ENCODE data around the gene RALGPS1. TPM values are rescaled to one million over a fixed set of nuclear protein-coding genes. Genes with fewer than 3 reads are reported as not detected.

Gene RALGPS1
- total and polyA plus RNA-seq, 2 of the 8 experiments (the other 6 are each of a cell fraction or from before 2014, with no cell fraction given): 20.0 to 23.5 TPM

DNA sequence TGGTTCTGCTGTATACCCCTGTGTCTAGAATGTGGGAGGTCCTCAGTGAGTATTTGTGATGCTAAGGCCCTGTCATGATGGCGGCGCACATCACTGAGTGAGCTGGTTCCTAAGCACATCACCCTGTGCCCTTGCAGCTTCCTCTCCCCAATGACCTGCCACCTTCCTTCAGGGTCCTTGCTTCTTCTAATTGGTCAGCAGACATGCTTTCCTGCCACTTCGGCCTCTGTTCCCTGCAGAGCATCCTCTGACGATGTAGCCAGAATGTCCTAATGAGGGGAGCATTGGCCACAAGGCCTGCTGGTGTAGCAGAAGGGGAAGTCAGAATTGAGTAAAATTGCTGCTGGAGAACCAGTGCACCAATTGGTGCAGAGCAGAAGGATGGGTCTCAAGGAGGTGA is 238.9 kb downstream of the RALGPS1 start:
- Histone ChIP-seq H4K8ac (ENCODE audit: extremely low read depth, insufficient read depth, low read length) (no peak overlapping the region), H3K4me3 (ENCODE audit: extremely low read depth in 1 of 4, insufficient read depth in 2 of 4, low read depth in 3 of 4, low read length in 4 of 4) (no peak overlapping the region), H3K56ac (replicated peaks; ENCODE audit: insufficient read length, low read depth, low read length) (no peak overlapping the region), H2AFZ (ENCODE audit: low read length) (no peak overlapping the region), H3K4me1 (replicated peaks in 1 of 4; ENCODE audit: control insufficient read depth in 3 of 4, insufficient read depth in 4 of 4, low read length in 3 of 4) (peaks cover 0 to 3% (median 0%) of the 10 kb centered on the region in 4 experiments; a peak in 2 of 7 replicates), H2BK5ac (ENCODE audit: low read depth, low read length) (no peak overlapping the region), H2BK12ac (ENCODE audit: low read depth, low read length) (no peak overlapping the region), H4K5ac (ENCODE audit: insufficient read length, low read depth, low read length) (no peak overlapping the region), H4K20me1 (replicated peaks in 1 of 2; ENCODE audit: control insufficient read depth in 1 of 2, insufficient read depth in 2 of 2, low read length in 2 of 2) (peaks cover 0 to 1% of the 10 kb centered on the region in 2 experiments), H3K9me3 (ENCODE audit: insufficient read depth in 2 of 2, low read depth in 1 of 2, low read length in 1 of 2) (no peaks in the 10 kb centered on the region), H3K23me2 (ENCODE audit: low read depth, low read length) (no peaks in the 10 kb centered on the region), H3K27me3 (replicated peaks in 1 of 4; ENCODE audit: control insufficient read depth in 3 of 4, extremely low read depth in 1 of 4, insufficient read depth in 3 of 4, low read length in 3 of 4) (no peaks in the 10 kb centered on the region), H2BK20ac (ENCODE audit: low read length) (no peak overlapping the region), H2AK5ac (ENCODE audit: low read depth, low read length) (no peak overlapping the region), H3K4me2 (ENCODE audit: insufficient read depth in 1 of 2, low read depth in 2 of 2, low read length in 2 of 2) (no peak overlapping the region), H3K14ac (ENCODE audit: insufficient read length) (no peak overlapping the region), H2BK120ac (replicated peaks; ENCODE audit: low read depth, low read length) (no peak overlapping the region), H3K79me1 (ENCODE audit: low read depth, low read length) (no peaks in the 10 kb centered on the region), H3K18ac (ENCODE audit: extremely low read depth, low read length) (no peak overlapping the region), H3K4ac (replicated peaks; ENCODE audit: insufficient read length, low read depth, low read length) (no peak overlapping the region), H3K36me3 (ENCODE audit: control insufficient read depth in 2 of 4, insufficient read depth in 4 of 4, low read length in 3 of 4) (no peaks in the 10 kb centered on the region), H3K23ac (ENCODE audit: insufficient read length) (no peak overlapping the region), H3K79me2 (ENCODE audit: control insufficient read depth in 1 of 2, insufficient read depth in 2 of 2, low read length in 2 of 2) (no peaks in the 10 kb centered on the region), H3K9ac (replicated peaks in 1 of 4; ENCODE audit: extremely low read depth in 1 of 4, low read depth in 3 of 4, low read length in 3 of 4) (no peak overlapping the region; a peak in 1 of 7 replicates), H3K27ac (ENCODE audit: low read depth, low read length) (no peak overlapping the region), H2BK15ac (ENCODE audit: low read length) (no peak overlapping the region), H4K91ac (replicated peaks; ENCODE audit: insufficient read length, low read length) (no peak overlapping the region)
- DNase-seq (ENCODE audit: low read depth in 1 of 2, low spot score in 2 of 2) (no peak), FAIRE-seq (no peak)
- ChIA-PET CTCF (ENCODE audit: partially characterized antibody) (interaction anchor here (1.0 to 1.6 kb wide), 4 partner anchors 9 to 207 kb away, joined by 3 to 6 read pairs (median 4); no protein-coding TSS in a partner anchor), POLR2A (ENCODE audit: partially characterized antibody) (interaction anchor here (1.0 kb wide), 1 partner anchor 10 kb away, joined by 3 read pairs; no protein-coding TSS in a partner anchor)
- 93% methylated on average over 4 of the region's 4 CpGs; no CpG with 5 or more reads in 1 of the 2 experiments for WGBS, 2 experiments (ENCODE audit: extremely low coverage in 1 of 2, insufficient coverage in 1 of 2, insufficient read length in 1 of 2, insufficient replicate concordance in 2 of 2, low coverage in 1 of 2, low lambda C conversion rate in 2 of 2, missing lambda C conversion rate in 1 of 2)
- TF ChIP-seq, protein P1, sequence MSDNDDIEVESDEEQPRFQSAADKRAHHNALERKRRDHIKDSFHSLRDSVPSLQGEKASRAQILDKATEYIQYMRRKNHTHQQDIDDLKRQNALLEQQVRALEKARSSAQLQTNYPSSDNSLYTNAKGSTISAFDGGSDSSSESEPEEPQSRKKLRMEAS (IDR thresholded peaks at IDR 0.05): no peak
- TF ChIP-seq SP2 (IDR thresholded peaks at IDR 0.05; ENCODE audit: low read length): no peak
- TF ChIP-seq EZH2 (IDR thresholded peaks at IDR 0.05; ENCODE audit: low read depth, low read length, severe bottlenecking): no peak
- no peak for TF ChIP-seq POLR2AphosphoS5 (IDR thresholded peaks at IDR 0.05; ENCODE audit: low read depth, low read length)
- TF ChIP-seq POLR2A (IDR thresholded peaks at IDR 0.05; ENCODE audit: control extremely low read depth in 1 of 2, low read depth in 2 of 2, low read length in 2 of 2): no peak
- no peak for TF ChIP-seq TAF7 (optimal IDR thresholded peaks at IDR 0.05; ENCODE audit: borderline replicate concordance, low read depth, low read length)
- TF ChIP-seq YY1 (IDR thresholded peaks at IDR 0.05; ENCODE audit: low read depth, low read length): no peak
- no peak for TF ChIP-seq SP4 (IDR thresholded peaks at IDR 0.05; ENCODE audit: low read length)
- no peak for TF ChIP-seq POU5F1 (IDR thresholded peaks at IDR 0.05; ENCODE audit: low read depth, low read length)
- TF ChIP-seq EP300 (IDR thresholded peaks at IDR 0.05; ENCODE audit: borderline replicate concordance in 1 of 2, low read depth in 2 of 2, low read length in 2 of 2): no peak
- TF ChIP-seq FOSL1 (IDR thresholded peaks at IDR 0.05; ENCODE audit: insufficient read depth, low read depth, low read length): no peak
- TF ChIP-seq RBBP5 (IDR thresholded peaks at IDR 0.05; ENCODE audit: borderline replicate concordance, low read depth, low read length): no peak
- no peak for TF ChIP-seq TBP (IDR thresholded peaks at IDR 0.05; ENCODE audit: low read depth, low read length)
- TF ChIP-seq, protein P2, sequence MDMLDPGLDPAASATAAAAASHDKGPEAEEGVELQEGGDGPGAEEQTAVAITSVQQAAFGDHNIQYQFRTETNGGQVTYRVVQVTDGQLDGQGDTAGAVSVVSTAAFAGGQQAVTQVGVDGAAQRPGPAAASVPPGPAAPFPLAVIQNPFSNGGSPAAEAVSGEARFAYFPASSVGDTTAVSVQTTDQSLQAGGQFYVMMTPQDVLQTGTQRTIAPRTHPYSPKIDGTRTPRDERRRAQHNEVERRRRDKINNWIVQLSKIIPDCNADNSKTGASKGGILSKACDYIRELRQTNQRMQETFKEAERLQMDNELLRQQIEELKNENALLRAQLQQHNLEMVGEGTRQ (IDR thresholded peaks at IDR 0.05; ENCODE audit: low read length): no peak

All from H1 (cell line).